RWPE2 (cell line): ENCODE results near the gene CRELD1.

ENCODE experiments used
- ATAC-seq: fragments of 200-7000 bp; cut with Tn5 transposase; 3 replicates; pipeline ENCODE4 v1.9.1; 2021; ENCODE audit warnings: low read depth
- DNase-seq: peaks from one replicate; pipeline ENCODE4 v3.0.0-alpha.2; 2020; ENCODE audit warnings: low spot score
- H3K27ac ChIP-seq: fragments of 450-650 bp; 2 replicates; pipeline ENCODE4 v1.5.1; 2017; ENCODE audit warnings: mild to moderate bottlenecking; ENCODE audit not compliant: poor library complexity, severe bottlenecking
- H3K27me3 ChIP-seq: fragments of 250-450 bp; sonication (Bioruptor Pico); 2 replicates; pipeline ENCODE4 v1.5.1; 2021; ENCODE audit warnings: mild to moderate bottlenecking, moderate library complexity; ENCODE audit not compliant: insufficient read depth, poor library complexity, severe bottlenecking
- H3K36me3 ChIP-seq: fragments of 250-450 bp; sonication (Bioruptor Pico); 2 replicates; pipeline ENCODE4 v1.5.1; 2020; ENCODE audit warnings: low read depth, mild to moderate bottlenecking, moderate library complexity
- H3K4me1 ChIP-seq: fragments of 250-450 bp; sonication (Bioruptor Pico); 2 replicates; pipeline ENCODE4 v1.5.1; 2021; ENCODE audit warnings: mild to moderate bottlenecking, moderate library complexity; ENCODE audit not compliant: insufficient read depth, poor library complexity, severe bottlenecking
- H3K4me3 ChIP-seq: fragments of 250-450 bp; sonication (Bioruptor Pico); 2 replicates; pipeline ENCODE4 v1.5.1; 2021; ENCODE audit warnings: mild to moderate bottlenecking, moderate library complexity; ENCODE audit not compliant: severe bottlenecking
- H3K9me3 ChIP-seq: fragments of 250-450 bp; sonication (Bioruptor Pico); 2 replicates; pipeline ENCODE4 v1.5.1; 2021; ENCODE audit warnings: mild to moderate bottlenecking, moderate library complexity; ENCODE audit not compliant: severe bottlenecking
- CTCF ChIP-seq: fragments of 450-650 bp; IDR thresholded peaks from one replicate; pipeline ENCODE4 v1.5.1; 2017; ENCODE audit warnings: mild to moderate bottlenecking, moderate library complexity; ENCODE audit not compliant: poor library complexity, severe bottlenecking

CRELD1 gene

GRCh38 chr3:9917820-9918219, 15.8 kb upstream of the CRELD1 start:
- Histone ChIP-seq H3K27me3 (no peaks in the 10 kb centered on the region), H3K36me3 (peaks cover 9% of the 10 kb centered on the region; the same call in 1 of the 2 replicates), H3K4me1 (peaks cover 6% of the 10 kb centered on the region), H3K27ac (peak overlapping the region; percentile 64), H3K4me3 (peak overlapping the region; percentile 36), H3K9me3 (no peaks in the 10 kb centered on the region)
- no peak for ATAC-seq
- DNase-seq: no peak
- no peak for TF ChIP-seq CTCF

- H3K27ac ChIP-seq: no peak overlapping the region
- H3K4me3 ChIP-seq: no peak overlapping the region
- peaks cover 6% of the 10 kb centered on the region for H3K4me1 ChIP-seq
- ATAC-seq (no peak), DNase-seq (no peak)
- peaks cover 9% of the 10 kb centered on the region; the same call in 1 of the 2 replicates for H3K36me3 ChIP-seq
- no peaks in the 10 kb centered on the region for H3K9me3 ChIP-seq
- no peak for TF ChIP-seq CTCF
- H3K27me3 ChIP-seq: no peaks in the 10 kb centered on the region
Measured at GRCh38 chr3:9918261-9919038, 15.2 kb upstream of the CRELD1 start.

- TF ChIP-seq CTCF: no peak
- no peaks in the 10 kb centered on the region for H3K36me3 ChIP-seq
- DNase-seq: no peak
- H3K9me3 ChIP-seq: no peaks in the 10 kb centered on the region
- H3K4me1 ChIP-seq: peaks cover 4% of the 10 kb centered on the region
- no peak overlapping the region for H3K4me3 ChIP-seq
- no peak overlapping the region for H3K27ac ChIP-seq
- H3K27me3 ChIP-seq: no peaks in the 10 kb centered on the region
- ATAC-seq: no peak
Measured at GRCh38 chr3:9928158-9928557, 5.5 kb upstream of the CRELD1 start.

GRCh38 chr3:9930804-9931418, 2.7 kb upstream of the CRELD1 start:
- Histone ChIP-seq H3K36me3 (peaks cover 7% of the 10 kb centered on the region), H3K27ac (no peak overlapping the region), H3K4me3 (no peak overlapping the region), H3K4me1 (peaks cover 12% of the 10 kb centered on the region), H3K9me3 (no peaks in the 10 kb centered on the region), H3K27me3 (no peaks in the 10 kb centered on the region)
- ATAC-seq (no peak), DNase-seq (no peak)
- TF ChIP-seq CTCF: peak; percentile 16

- DNase-seq (no peak), ATAC-seq (no peak)
- peak overlapping the region; percentile 83 for H3K27ac ChIP-seq
- H3K27me3 ChIP-seq: no peaks in the 10 kb centered on the region
- peaks cover 15% of the 10 kb centered on the region for H3K4me1 ChIP-seq
- no peak for TF ChIP-seq CTCF
- H3K36me3 ChIP-seq: peaks cover 23% of the 10 kb centered on the region
- H3K9me3 ChIP-seq: no peaks in the 10 kb centered on the region
- H3K4me3 ChIP-seq: peak overlapping the region; percentile 58
Measured at GRCh38 chr3:9932535-9932842, 1.1 kb upstream of the CRELD1 start.
